PC-3 (cell line): ENCODE data around the gene OR2Y1. TPM values are rescaled to one million over a fixed set of nuclear protein-coding genes. Genes with fewer than 3 reads are reported as not detected.
"Not testable (repeated sequence)": the region's sequence is repeated elsewhere in the genome, so short reads cannot be mapped to it uniquely, and the experiment has no call there.

Experiments used
- ATAC-seq: fragments of 200-7000 bp; cut with Tn5 transposase; 2 replicates; pipeline ENCODE4 v1.9.1; 2020; ENCODE audit warnings: mild to moderate bottlenecking, moderate library complexity
- BruUV-seq: library from RNA; stranded (reverse); fragments of 400-500 nt; replicated peaks from 2 replicates; lab custom pipeline; 2021; lab: Mats Ljungman, UMichigan
- CTCF ChIA-PET: fragments of 300-600 bp; sonication (Branson Sonifier 250); formaldehyde crosslinking; loops from one replicate; lab custom pipeline; 2022; ENCODE audit warnings: antibody characterized with exemption; lab: Charles Lee
- POLR2A ChIA-PET: fragments of 300-600 bp; sonication (Branson Sonifier 250); formaldehyde crosslinking; loops from one replicate; lab custom pipeline; 2022; ENCODE audit warnings: antibody characterized with exemption; ENCODE audit not compliant: unreplicated experiment; lab: Charles Lee
- DNase-seq: peaks from one replicate; pipeline ENCODE4 v3.0.0-alpha.2; 2015
- H2AFZ ChIP-seq: fragments of 300-600 bp; sonication (generic); 2 replicates; pipeline ENCODE4 v1.6.0; 2016; ENCODE audit warnings: antibody characterized with exemption, low read length
- H3F3A ChIP-seq: fragments of 300-600 bp; sonication (generic); one replicate; pipeline ENCODE4 v1.6.0; 2017; ENCODE audit warnings: antibody characterized with exemption, low read length, control low read depth, mild to moderate bottlenecking; ENCODE audit not compliant: unreplicated experiment
- H3K27ac ChIP-seq: fragments of 300-600 bp; sonication (generic); 2 replicates; pipeline ENCODE4 v1.5.1; 2016; ENCODE audit warnings: mild to moderate bottlenecking, low read length
- H3K27me3 ChIP-seq: fragments of 300-600 bp; sonication (generic); 2 replicates; pipeline ENCODE4 v1.6.1; 2016; ENCODE audit warnings: low read length, mixed read lengths
- H3K36me3 ChIP-seq: fragments of 300-600 bp; sonication (generic); 2 replicates; pipeline ENCODE4 v1.6.1; 2016; ENCODE audit warnings: low read depth, mixed run types, low read length, mixed read lengths
- H3K4me1 ChIP-seq: fragments of 300-600 bp; sonication (generic); 2 replicates; pipeline ENCODE4 v1.5.1; 2016; ENCODE audit warnings: low read length; ENCODE audit not compliant: insufficient read depth
- H3K4me2 ChIP-seq: fragments of 300-600 bp; sonication (generic); 2 replicates; pipeline ENCODE4 v1.6.0; 2016; ENCODE audit warnings: low read length
- H3K4me3 ChIP-seq: fragments of 300-600 bp; sonication (generic); 2 replicates; pipeline ENCODE4 v1.5.1; 2016; ENCODE audit warnings: mild to moderate bottlenecking, low read length, mixed read lengths
- H3K79me2 ChIP-seq: fragments of 300-600 bp; sonication (generic); 2 replicates; pipeline ENCODE4 v1.6.1; 2017; ENCODE audit warnings: low read length, mixed read lengths
- H3K9ac ChIP-seq: fragments of 300-600 bp; sonication (generic); 2 replicates; pipeline ENCODE4 v1.6.0; 2016; ENCODE audit warnings: mild to moderate bottlenecking, low read length
- H3K9me2 ChIP-seq: fragments of 300-600 bp; sonication (generic); replicated peaks from 2 replicates; pipeline ENCODE4 v1.6.1; 2016; ENCODE audit warnings: mixed run types, low read length, mixed read lengths
- H3K9me3 ChIP-seq: fragments of 300-600 bp; sonication (generic); 2 replicates; pipeline ENCODE4 v1.6.1; 2016; ENCODE audit warnings: low read length, mixed read lengths
- H4K20me1 ChIP-seq: fragments of 300-600 bp; sonication (generic); 2 replicates; pipeline ENCODE4 v1.6.1; 2016; ENCODE audit warnings: low read length, mixed read lengths
- CTCF ChIP-seq: fragments of 300-600 bp; sonication (generic); conservative IDR thresholded peaks from 2 replicates; pipeline ENCODE4 v1.5.1; 2017; ENCODE audit warnings: antibody characterized with exemption, low read depth, mild to moderate bottlenecking, low read length
- EZH2 ChIP-seq: fragments of 300-600 bp; sonication (generic); IDR thresholded peaks from one replicate; pipeline ENCODE4 v1.6.1; 2017; ENCODE audit warnings: antibody characterized with exemption, mild to moderate bottlenecking, low read length; ENCODE audit not compliant: unreplicated experiment
- EZH2phosphoT487 ChIP-seq: fragments of 300-600 bp; sonication (generic); IDR thresholded peaks from 2 replicates; pipeline ENCODE4 v1.6.1; 2018; ENCODE audit warnings: mild to moderate bottlenecking, antibody characterized with exemption, low read length, borderline replicate concordance
- intact Hi-C: fragments of 100-400 bp; cut with micrococcal nuclease; formaldehyde crosslinking; loops from 2 replicates; pipeline ENCODE4 v1.9.0; 2023
- total RNA-seq: library from RNA; depleted of rRNA; stranded (reverse); fragments of >200 nt; gene quantifications from 2 replicates; pipeline ENCODE4 v1.2.3, GENCODE V29; 2014

OR2Y1 gene
- total RNA-seq, 1 experiment from 2014 or later: not detected

GRCh38 chr5:180783340-180784052, 43.6 kb upstream of the OR2Y1 start:
- Histone ChIP-seq H2AFZ (no peak overlapping the region), H3K27me3 (no peaks in the 10 kb centered on the region; the same call in 1 of the 2 replicates), H3K4me2 (no peak overlapping the region), H4K20me1 (no peaks in the 10 kb centered on the region), H3K4me1 (peaks cover 20% of the 10 kb centered on the region), H3K9me3 (no peaks in the 10 kb centered on the region), H3K79me2 (no peaks in the 10 kb centered on the region), H3K27ac (no peak overlapping the region), H3K9me2 (no peaks in the 10 kb centered on the region), H3K9ac (no peak overlapping the region), H3F3A (peaks cover 5% of the 10 kb centered on the region), H3K36me3 (no peaks in the 10 kb centered on the region), H3K4me3 (no peak overlapping the region)
- ChIA-PET CTCF (interaction anchor here (1.3 kb wide), 2 partner anchors 30 to 47 kb away, joined by 3 to 5 read pairs; no protein-coding TSS in a partner anchor), POLR2A (no interaction called here)
- BruUV-seq: no TSS peak
- TF ChIP-seq EZH2: no peak
- no peak for TF ChIP-seq EZH2phosphoT487
- no peak for TF ChIP-seq CTCF
- intact Hi-C loops: loop anchor here (1.0 to 5.0 kb wide), 3 partner anchors 78 to 389 kb away; partner anchors contain the start of gene ZFP62
- ATAC-seq (no peak), DNase-seq (no peak)

GRCh38 chr5:180782748-180783147, 42.9 kb upstream of the OR2Y1 start:
- no peaks in the 10 kb centered on the region for H3K36me3 ChIP-seq
- H3K9ac ChIP-seq: no peak overlapping the region
- H4K20me1 ChIP-seq: no peaks in the 10 kb centered on the region
- no peak for TF ChIP-seq CTCF
- TF ChIP-seq EZH2phosphoT487: no peak
- no peak for TF ChIP-seq EZH2
- no TSS peak for BruUV-seq
- no peaks in the 10 kb centered on the region for H3K79me2 ChIP-seq
- no peaks in the 10 kb centered on the region; the same call in 1 of the 2 replicates for H3K27me3 ChIP-seq
- no peak overlapping the region for H3K27ac ChIP-seq
- POLR2A ChIA-PET: no interaction called here
- DNase-seq: no peak
- H3K4me3 ChIP-seq: no peak overlapping the region
- no peaks in the 10 kb centered on the region for H3K9me2 ChIP-seq
- H3F3A ChIP-seq: peaks cover 5% of the 10 kb centered on the region
- intact Hi-C loops: loop anchor here (5.0 kb wide), 1 partner anchor 390 kb away; no protein-coding TSS in a partner anchor
- no peaks in the 10 kb centered on the region for H3K9me3 ChIP-seq
- no peak for ATAC-seq
- no peak overlapping the region for H2AFZ ChIP-seq
- peaks cover 20% of the 10 kb centered on the region for H3K4me1 ChIP-seq
- no peak overlapping the region for H3K4me2 ChIP-seq
- CTCF ChIA-PET: no interaction called here

- intact Hi-C loops: loop anchor here (5.0 kb wide), 1 partner anchor 390 kb away; no protein-coding TSS in a partner anchor
- H3K9ac ChIP-seq, H4K20me1 ChIP-seq, H2AFZ ChIP-seq, H3K79me2 ChIP-seq, CTCF ChIA-PET, H3F3A ChIP-seq, H3K9me2 ChIP-seq, H3K36me3 ChIP-seq, H3K27me3 ChIP-seq, H3K4me2 ChIP-seq, ATAC-seq, H3K27ac ChIP-seq, POLR2A ChIA-PET, H3K4me3 ChIP-seq, BruUV-seq, DNase-seq, H3K9me3 ChIP-seq: not testable (repeated sequence)
- H3K4me1 ChIP-seq: peaks cover 20% of the 10 kb centered on the region
Observed at GRCh38 chr5:180781900-180782326, 42.1 kb upstream of the OR2Y1 start.
